ENCODE data around the gene IRF9.

IRF9 gene

DNA sequence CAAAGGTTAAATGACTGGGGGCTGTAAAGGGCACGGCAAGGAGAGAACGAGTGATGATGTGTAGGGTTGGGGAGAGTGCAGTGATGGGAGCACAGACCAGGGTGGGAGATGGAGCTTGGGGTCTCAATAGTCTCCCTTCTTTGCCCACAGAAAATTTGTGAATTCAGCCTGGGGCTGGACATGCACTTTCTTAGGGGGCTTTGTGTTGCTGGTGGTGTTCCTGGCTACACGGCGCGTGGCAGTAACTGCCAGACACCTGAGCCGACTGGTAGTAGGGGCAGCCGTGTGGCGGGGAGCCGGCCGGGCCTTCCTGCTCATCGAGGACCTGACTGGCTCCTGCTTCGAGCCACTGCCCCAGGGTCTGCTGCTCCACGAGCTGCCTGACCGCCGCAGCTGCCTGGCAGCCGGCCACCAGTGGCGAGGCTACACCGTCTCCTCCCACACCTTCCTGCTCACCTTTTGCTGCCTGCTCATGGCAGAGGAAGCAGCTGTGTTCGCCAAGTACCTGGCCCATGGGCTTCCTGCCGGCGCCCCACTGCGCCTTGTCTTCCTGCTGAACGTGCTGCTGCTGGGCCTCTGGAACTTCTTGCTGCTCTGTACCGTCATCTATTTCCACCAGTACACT is 28.9 kb upstream of the IRF9 start:
- peak; percentile 42 for DNase-seq

DNA sequence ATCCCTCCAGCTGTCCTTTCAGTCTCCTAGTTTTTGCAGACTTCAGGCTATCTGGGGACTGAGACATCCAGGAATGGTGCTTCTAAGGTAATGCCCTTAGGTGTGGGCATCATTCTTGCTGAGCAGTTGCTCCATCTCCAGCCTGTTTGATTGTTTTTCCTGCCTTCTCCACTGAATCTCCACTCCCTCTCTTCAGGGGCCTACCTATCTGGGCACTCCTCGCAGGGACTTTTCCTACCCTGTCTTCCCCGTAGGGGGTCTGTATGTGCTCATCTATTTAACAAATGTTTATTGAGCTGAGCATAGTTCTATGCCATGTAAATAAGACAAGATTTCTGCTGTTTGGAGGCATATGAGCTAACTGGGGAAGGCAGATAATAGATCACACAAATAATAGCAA is 28.1 kb upstream of the IRF9 start:
- DNase-seq = no peak

DNA sequence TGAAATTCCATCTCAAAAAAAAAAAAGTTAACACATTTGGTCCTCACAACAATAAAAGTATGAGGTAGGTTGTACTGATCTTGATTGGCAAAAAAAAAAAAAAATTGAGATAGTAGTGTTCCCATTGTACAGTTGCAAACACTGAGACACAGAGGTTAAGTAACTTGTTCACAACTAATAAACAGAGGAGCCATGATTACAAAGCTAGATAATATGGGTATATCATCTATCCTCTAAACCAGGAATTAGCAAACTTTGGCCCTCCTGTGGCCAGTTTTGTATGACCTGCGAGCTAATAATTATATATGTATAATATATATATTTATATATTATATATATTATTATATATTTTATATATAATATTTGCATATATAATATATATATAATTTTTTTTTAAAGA is 27.3 kb upstream of the IRF9 start:
- no peak for DNase-seq

DNA sequence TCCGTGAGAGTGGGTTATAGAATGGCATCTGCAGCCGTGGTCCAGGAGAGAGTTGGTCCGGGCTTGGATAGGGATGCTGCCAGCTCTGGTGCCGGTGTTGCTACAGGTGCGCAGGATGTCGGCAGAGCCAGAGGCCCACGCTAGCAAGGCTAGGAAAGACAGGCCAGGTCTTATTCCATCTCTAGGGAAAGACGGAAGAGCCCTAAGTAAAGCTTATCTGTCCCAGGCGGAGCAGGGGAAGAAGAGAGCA is 25.6 kb upstream of the IRF9 start:
- no peak for DNase-seq

DNA sequence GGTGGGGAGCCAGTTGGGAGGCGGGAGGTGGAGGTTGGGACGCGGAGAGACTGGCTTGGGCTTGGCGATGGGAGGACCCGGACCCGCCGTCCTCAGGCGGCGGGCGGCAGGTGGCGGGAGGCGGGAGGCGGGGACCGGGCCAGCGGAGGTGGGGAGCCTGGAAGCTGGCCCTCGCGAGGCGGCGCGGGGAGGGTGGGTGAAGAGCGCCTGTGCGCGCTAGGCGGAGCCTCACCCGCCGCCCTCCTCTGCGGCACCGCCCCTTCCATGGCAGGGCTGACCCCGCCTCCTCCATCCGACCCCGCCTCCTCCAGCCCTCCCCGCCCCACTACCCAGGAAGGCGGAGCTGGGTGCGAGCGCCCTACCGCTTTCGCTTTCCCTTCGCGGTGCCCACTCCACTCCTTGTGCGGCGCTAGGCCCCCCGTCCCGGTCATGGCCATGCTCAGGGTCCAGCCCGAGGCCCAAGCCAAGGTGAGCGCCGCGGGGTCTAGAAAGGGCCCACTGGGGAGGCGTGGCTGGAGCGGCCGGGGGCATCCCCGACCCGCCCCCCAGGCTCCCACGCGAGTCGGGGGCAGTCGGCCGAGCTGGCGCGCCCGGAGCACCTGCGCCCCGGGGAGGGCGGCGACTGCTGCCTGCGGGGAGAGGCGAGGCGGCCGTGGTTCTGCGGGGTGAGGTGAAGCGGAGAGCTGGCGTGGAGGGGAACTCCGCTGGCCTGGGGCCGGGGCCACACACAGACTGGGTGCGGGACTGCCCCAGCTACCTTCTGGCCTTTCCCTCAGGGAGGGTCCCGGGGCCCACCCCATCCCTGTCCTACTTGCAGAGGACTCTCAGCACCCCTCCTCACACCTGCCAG is 25.0 kb upstream of the IRF9 start, which contains the start of gene PSME1:
PSME1 (plus strand) TSS at position 361 of the 850 bp plus-strand sequence; CDS start at position 430, 69 bp downstream.
- peak; percentile 95 for DNase-seq

DNA sequence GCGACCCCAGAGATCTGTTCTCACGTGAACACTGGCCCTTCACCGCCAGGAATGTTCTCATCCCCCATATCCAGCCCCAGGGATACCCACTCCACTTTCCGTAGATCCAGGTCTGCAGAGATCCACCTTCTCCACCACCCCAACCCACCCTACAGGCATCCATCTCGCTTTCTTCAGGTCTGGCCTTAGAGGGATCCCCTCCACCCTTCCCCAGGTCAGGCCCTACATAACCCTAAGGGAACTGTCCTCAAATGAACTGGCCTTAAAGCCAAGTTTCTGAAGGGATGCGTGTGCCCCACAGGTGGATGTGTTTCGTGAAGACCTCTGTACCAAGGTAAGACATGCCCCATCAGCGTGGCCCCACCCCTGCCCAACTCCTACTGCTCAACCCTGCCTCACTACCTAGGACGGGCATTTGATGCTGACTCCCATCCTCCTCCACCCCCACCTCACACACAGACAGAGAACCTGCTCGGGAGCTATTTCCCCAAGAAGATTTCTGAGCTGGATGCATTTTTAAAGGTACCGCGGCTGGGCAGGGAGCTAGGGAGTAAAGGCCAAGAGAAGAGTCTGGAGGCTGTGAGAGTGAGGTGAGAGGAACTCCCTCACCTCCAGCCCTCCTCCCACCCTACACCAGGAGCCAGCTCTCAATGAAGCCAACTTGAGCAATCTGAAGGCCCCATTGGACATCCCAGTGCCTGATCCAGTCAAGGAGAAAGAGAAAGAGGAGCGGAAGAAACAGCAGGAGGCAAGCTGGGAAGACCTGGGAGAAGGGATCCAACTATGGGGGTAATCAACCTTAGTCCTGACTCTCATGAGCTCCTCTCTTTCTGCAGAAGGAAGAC is 24.2 kb upstream of the IRF9 start:
- DNase-seq = no peak

DNA sequence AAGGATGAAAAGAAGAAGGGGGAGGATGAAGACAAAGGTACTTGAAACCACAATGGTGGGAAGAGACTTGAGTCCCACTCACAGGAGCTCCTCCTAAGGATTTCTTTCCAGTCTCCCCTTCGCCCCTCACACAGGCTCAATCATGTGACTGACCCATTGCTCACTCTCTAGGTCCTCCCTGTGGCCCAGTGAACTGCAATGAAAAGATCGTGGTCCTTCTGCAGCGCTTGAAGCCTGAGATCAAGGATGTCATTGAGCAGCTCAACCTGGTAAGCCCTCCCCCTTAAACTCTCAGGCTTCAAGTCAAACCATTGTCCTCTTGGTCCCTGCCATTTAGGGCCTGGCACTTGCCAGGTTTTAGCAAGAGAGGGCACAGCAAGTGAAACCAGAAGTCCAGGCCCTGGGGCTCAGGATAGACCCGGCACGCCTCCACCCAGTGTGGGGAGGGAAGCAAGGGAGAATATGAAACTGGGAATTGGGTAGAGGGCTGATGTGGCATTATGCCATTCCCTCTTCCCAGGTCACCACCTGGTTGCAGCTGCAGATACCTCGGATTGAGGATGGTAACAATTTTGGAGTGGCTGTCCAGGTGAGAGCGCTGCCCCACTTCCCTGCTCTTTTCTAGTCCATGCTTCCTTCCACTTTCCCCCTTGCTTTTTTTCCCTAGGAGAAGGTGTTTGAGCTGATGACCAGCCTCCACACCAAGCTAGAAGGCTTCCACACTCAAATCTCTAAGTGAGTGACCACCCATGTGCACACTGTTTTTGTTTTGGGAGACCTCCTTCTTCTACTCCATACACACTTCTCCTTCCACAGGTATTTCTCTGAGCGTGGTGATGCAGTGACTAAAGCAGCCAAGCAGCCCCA is 23.3 kb upstream of the IRF9 start:
- DNase-seq = no peak

DNA sequence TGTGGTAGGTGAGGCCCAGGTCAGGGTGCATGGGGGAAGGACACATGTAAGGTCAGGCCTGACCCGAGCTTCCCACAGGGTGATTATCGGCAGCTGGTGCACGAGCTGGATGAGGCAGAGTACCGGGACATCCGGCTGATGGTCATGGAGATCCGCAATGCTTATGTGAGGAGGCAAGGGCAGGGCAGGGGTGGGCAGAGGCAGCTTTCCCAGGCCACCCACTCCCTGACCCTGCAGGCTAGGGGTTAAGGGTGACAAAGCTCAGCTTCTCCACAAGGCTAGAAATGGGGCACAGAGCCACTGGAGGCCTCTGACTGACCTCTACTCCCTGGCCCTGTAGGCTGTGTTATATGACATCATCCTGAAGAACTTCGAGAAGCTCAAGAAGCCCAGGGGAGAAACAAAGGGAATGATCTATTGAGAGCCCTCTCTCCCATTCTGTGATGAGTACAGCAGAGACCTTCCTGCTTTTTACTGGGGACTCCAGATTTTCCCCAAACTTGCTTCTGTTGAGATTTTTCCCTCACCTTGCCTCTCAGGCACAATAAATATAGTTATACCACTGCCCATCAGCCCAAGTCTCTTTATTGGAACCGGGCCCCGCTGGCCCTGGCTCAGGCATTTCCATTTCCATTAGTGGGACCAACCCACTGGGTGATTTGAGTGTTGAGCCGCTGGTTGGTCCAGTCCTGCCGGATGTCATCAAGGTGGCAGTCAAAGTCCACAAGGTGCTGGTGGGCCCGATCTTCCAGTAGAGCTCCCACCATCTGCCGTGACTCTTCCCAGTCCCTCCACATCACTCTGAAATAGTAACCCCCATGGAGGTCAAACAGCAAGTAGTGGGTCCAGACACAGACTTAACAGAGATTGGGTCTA is 22.4 kb upstream of the IRF9 start:
- no peak for DNase-seq

DNA sequence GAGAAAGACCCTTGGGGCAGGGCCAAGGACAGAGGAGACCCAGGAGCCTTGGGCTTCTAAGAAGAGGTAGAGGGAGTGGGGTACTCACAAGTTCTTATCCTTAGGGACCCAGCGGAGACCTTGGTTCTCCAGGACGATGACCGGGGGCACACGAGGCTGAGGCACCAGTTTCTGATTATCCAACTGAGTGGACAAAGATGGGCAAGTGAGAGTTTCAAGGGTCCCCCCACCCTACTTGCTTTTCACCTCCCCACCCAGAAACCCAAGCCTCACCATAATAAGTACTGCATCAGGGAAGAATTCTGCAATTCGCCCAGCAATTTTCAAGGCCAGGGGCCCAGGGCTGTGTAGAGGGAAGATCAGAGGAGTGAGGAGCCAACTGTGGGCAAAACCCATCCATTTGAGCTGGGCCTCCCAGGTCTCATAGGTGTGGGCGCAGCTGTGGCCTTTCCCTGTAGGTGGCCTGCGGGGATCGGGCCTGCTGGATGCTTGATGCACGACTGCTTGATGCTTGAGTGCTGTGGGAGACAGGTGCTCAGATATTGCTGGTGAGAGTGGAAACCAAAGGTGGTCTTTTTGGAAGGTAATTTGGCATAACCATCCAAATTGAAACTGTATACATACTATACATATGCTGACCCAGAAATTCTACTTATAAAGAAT is 21.7 kb upstream of the IRF9 start:
- no peak for DNase-seq

DNA sequence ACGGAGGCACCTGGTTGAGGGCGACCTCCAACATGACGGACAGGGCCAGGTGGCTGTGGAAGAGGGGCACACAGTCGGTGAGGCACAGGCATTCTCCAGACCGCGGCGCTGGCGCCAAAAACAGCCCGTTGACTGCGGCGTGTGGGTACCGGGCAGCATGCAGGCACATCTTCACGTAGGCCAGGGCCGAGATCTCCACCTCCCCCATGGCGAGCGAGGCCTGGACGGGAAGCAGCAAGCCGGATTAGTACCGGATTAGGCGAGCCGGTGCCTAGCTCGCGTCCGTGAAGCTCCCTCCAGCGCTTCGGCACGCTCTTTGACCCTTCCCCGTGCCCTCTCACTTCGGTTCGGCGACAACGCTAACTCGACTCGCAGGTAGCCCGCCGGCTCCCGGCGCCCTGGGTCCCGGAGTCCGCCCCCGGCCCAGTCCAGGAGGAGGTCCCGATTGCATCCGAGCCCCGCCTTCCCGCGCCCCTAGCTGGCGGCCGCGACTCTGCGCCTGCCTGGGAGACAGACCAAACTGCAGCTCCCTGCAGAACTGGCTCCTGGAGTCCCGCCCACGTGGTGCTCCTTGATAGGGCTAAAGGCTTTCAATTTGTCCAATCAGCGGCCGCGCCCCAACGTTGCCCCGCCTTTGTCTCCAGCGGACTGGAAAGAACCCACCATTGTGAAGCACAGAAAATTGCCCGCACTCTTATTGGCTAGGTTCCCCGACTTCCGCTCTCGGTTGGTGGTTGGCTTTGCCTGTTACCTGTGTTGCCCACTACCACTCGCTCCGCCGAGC is 19.8 kb upstream of the IRF9 start, which contains the start of gene EMC9:
EMC9 (minus strand) TSS at position 495 of the 784 bp plus-strand sequence; CDS start at position 208, 287 bp downstream.
- peak; percentile 98 for DNase-seq

DNA sequence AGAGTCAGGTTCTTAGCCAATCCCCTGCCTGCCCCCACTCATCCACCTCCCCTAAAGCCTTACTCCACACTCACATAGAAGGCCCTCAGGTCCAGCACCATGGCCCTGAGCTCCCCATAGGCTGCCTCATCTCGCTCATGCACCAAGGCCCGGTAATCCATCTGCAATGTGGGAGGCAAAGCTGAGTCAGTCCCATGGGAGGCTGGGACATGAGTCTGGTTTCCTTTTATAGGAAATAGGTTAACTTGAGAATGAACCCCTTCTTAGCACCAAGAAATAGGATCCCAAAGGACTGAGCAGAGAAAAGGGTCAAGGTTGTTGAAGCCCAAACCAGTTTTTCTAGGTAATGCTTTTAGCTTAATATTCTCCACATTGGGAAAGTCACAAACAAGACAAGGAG is 17.6 kb upstream of the IRF9 start:
- DNase-seq = no peak

DNA sequence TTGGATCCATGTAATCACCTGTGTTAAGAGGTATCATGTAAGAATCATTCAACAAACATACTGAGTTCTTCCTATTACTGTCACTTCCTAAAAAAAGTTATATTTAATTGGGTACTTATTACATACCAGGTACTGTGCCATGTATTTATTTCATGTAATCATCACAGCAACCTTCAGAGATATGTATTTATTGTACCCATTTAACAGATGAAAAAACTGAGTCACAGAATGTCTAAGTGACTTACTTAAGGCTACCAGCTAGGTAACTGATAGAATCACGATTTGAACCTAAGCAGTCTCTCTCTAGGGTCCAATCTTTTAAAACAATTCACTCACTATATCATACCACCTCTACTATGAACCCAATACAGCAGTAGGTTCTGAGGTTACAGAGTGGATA is 16.6 kb upstream of the IRF9 start:
- DNase-seq = no peak

DNA sequence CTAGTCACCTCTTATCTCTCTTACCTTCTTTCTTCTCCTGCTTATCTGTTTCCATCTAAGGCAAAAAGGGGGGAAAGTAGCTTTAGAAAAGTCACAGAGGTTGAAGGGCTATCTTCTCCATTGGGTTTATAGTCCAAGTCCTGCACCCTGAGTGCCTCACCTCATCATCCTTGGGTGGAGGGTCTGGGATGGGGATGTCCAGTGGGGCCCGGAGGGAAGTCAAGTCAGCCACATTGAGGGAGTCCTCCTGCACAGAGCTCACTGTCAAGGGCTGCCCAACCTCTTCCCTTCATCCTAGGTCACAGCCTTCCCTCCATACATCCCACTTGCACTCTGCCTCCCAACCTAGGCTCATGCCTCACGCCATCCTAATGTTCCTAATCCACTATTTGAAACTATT is 15.8 kb upstream of the IRF9 start:
- no peak for DNase-seq

DNA sequence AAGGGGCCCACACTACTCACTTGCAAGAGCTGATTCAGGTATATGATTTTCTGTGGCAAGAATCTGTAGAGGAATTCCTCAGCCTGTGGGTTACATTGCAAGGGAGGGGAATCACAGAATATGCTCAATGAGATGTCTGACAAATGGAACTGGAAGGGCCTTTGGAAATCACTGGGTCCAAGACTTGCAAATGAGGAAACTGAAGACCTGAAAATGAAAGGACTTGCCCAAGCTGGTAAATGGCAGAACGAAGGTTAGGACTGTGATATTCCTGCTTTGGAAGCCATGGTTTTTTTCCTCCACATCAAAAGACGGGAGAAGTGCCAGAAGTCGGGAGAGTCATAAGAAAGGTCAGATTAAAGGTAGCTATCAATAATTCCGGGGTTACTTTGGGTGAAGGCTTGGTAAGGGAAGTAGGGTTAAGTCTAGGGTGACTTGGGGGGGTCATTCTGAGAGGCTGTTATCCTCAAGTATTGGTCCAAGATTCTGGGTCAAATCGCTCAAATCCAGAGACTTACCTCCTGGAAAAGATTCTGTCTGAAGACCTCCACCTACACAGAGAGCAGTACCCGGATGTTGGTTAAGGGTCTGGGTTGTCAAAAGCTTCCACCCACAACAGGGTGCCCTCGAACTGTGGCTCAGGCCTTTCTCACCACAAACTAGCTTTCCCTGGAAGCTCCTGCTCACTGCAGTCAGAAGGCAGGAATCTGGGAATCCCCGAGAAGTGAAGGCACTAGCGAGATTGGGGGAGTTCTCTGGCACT is 15.2 kb upstream of the IRF9 start:
- DNase-seq = no peak

DNA sequence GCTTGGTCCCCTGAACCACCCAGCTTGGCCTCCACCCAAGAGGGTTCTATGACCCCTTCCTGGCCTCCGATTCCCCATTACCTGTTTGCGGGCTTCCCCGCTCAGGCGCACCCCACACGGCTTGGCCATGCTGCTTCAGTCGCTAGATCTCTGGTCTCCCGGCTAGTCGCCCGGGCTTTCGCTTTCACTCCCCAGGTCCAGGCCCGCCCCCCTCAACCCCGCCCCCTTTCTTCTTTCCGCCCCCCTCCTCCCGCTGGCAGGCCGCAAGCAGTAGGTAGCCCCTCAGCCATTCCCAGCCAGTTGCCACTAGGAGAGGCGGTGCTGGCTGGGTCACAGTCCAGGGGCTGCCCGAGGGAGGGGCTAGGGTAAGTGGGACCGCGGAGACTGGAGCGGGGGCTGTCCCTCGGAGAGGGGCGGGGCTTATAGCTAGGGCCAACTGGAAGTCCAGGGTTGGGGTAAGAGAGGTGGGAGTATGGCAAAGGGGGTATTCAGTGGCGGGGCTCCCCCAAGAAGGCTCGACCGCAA is 14.6 kb upstream of the IRF9 start, which contains the start of gene PSME2:
PSME2 (minus strand) TSS at position 158 of the 525 bp plus-strand sequence; CDS start at position 129, 29 bp downstream.
- DNase-seq = peak; percentile 86

DNA sequence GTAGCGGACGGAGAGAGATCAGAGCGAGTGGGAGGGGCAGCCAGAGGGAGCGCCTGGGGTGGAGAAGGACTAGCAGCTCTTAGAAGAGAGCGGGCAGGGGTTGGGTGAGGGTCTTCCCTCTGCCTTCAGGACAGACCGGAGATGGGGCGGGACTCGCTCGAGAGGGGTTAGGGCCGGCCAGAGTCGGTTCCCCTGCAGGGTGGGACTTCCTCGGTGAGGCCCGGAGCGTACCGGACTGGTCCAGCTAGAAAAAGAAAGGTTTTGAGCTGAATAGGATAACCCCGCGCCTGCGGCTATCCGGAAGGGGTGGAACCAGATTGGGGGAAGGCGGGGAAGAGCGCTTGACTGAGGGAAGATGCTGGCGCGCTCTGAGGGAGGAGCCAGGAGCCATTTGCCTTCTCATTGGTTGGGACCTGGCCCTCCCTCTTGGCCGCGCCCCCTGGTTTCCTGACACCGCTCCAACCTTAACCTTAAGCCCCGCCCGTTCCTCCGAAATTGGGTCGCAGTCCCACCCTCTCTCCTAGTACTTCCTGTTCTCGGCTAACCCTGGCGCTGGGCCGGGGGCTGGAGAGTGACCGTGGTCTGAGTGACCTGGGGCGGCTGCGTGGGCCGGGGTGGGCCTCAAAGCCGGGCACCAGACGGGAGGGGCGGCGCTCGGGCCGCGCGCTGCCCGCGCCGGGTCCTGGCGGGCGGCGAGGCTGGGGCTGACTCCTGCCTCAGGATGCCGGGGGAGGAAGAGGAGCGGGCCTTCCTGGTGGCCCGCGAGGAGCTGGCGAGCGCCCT is 13.9 kb upstream of the IRF9 start, which contains the start of gene RNF31:
RNF31 (plus strand) TSS at position 521 of the 783 bp plus-strand sequence; CDS start at position 722, 201 bp downstream.
- peak; percentile 96 for DNase-seq

DNA sequence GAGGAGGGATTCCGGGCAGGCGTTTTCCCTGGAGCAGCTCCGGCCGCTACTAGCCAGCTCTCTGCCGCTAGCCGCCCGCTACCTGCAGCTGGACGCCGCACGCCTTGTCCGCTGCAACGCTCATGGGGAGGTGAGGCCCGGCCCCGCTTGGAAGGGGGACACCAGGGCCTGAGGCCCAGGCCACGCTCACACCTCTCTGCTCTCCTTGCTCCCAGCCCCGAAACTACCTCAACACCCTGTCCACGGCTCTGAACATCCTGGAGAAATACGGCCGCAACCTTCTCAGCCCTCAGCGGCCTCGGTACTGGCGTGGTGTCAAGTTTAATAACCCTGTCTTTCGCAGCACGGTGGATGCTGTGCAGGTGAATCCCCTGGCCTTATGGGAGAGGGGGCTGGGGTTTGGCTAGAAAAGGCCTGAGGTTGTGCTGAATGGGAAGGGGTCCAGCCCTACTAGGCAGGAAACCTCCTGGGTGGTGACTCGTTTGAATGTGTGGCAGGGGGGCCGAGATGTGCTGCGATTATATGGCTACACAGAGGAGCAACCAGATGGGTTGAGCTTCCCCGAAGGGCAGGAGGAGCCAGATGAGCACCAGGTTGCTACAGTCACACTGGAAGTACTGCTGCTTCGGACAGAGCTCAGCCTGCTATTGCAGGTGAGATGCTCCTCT is 13.2 kb upstream of the IRF9 start:
- DNase-seq = no peak

Measured in activated CD4-positive, CD25-positive, alpha-beta regulatory T cell treated with anti-CD3 and anti-CD28 coated beads, Interleukin-2, amount 50 U/mL, for 72 hours (primary cell).